ENCODE measurements around the gene ARSI. TPM values are rescaled to one million over a fixed set of nuclear protein-coding genes. Genes with fewer than 3 reads are reported as not detected.

Gene ARSI
- total and polyA plus RNA-seq, 2 of the 13 experiments (the other 11 are each of a cell fraction or from before 2014, with no cell fraction given), result 4.2 to 33.9 TPM

- no peak for TF ChIP-seq HINFP (CRISPR knock-in tag; IDR thresholded peaks at IDR 0.05; ENCODE audit: low read depth)
- TF ChIP-seq TBX2 (CRISPR knock-in tag; IDR thresholded peaks at IDR 0.05; ENCODE audit: borderline replicate concordance), result no peak
These were observed 13.6 kb upstream of the ARSI start (continued) for GRCh38 chr5:150316320-150316719.

GRCh38 chr5:150315245-150315644 is 12.5 kb upstream of the ARSI start:
- H3K36me3 ChIP-seq (replicated peaks in 1 of 2; ENCODE audit: control insufficient read depth in 1 of 2, insufficient read depth in 2 of 2, low read length in 2 of 2), result no peaks in the 10 kb centered on the region
- no peak for ATAC-seq
- H3K9me3 ChIP-seq (ENCODE audit: low read length), result no peaks in the 10 kb centered on the region
- WGBS (ENCODE audit: low lambda C conversion rate), result 83% methylated on average over 4 of the region's 4 CpGs
- no peak overlapping the region for H3K27ac ChIP-seq (ENCODE audit: extremely low read length, insufficient read depth, low read length)
- BruUV-seq (replicated peaks), result no TSS peak
- POLR2A ChIA-PET, result no interaction called here
- H4K20me1 ChIP-seq (ENCODE audit: insufficient read depth, low read length), result no peaks in the 10 kb centered on the region
- FAIRE-seq, result no peak
- H3K4me3 ChIP-seq (replicated peaks in 1 of 3; ENCODE audit: insufficient read depth in 1 of 3, low read depth in 2 of 3, low read length in 3 of 3), result no peak overlapping the region
- no peak overlapping the region for H3K4me2 ChIP-seq (ENCODE audit: low read depth, low read length)
- CTCF ChIA-PET (ENCODE audit: low intra/inter-chr PET ratio, low total read pairs), result no interaction called here
- TF ChIP-seq CEBPB (IDR thresholded peaks at IDR 0.05; ENCODE audit: borderline replicate concordance, low read depth, low read length) (peak; percentile 48; the same call in 1 of the 2 replicates), ISL2 (CRISPR knock-in tag; IDR thresholded peaks at IDR 0.05) (no peak)
- H3K9ac ChIP-seq (ENCODE audit: insufficient read depth, low read depth, low read length), result no peak overlapping the region
- intact Hi-C loops (cut with micrococcal nuclease; ENCODE audit: unreplicated experiment), result no loop called here
- no peaks in the 10 kb centered on the region for H3K27me3 ChIP-seq (ENCODE audit: control insufficient read depth in 1 of 2, insufficient read depth in 2 of 2, low read length in 2 of 2)
- no peak overlapping the region for H2AFZ ChIP-seq (ENCODE audit: low read length)
- in situ Hi-C loops (cut with HindIII; ENCODE audit: extremely low pct_ligation_motif_present, low pct_unique_long_range_greater_than_20kb), result no loop called here
- H3K79me2 ChIP-seq (ENCODE audit: insufficient read depth, low read length), result no peaks in the 10 kb centered on the region
- peaks cover 64% of the 10 kb centered on the region for H3K4me1 ChIP-seq (ENCODE audit: insufficient read depth, low read length)
- DNase-seq (ENCODE audit: low spot score), result no peak

- no peak for DNase-seq (ENCODE audit: low spot score)
- Histone ChIP-seq H4K20me1 (ENCODE audit: insufficient read depth, low read length) (no peaks in the 10 kb centered on the region), H3K9me3 (ENCODE audit: low read length) (no peaks in the 10 kb centered on the region), H3K27ac (ENCODE audit: extremely low read length, insufficient read depth, low read length) (no peak overlapping the region), H3K9ac (ENCODE audit: insufficient read depth, low read depth, low read length) (no peak overlapping the region), H3K36me3 (replicated peaks in 1 of 2; ENCODE audit: control insufficient read depth in 1 of 2, insufficient read depth in 2 of 2, low read length in 2 of 2) (no peaks in the 10 kb centered on the region), H3K79me2 (ENCODE audit: insufficient read depth, low read length) (no peaks in the 10 kb centered on the region), H3K4me1 (ENCODE audit: insufficient read depth, low read length) (peaks cover 67% of the 10 kb centered on the region), H3K27me3 (ENCODE audit: control insufficient read depth in 1 of 2, insufficient read depth in 2 of 2, low read length in 2 of 2) (no peaks in the 10 kb centered on the region), H3K4me3 (replicated peaks in 1 of 3; ENCODE audit: insufficient read depth in 1 of 3, low read depth in 2 of 3, low read length in 3 of 3) (no peak overlapping the region), H3K4me2 (ENCODE audit: low read depth, low read length) (no peak overlapping the region), H2AFZ (ENCODE audit: low read length) (no peak overlapping the region)
- intact Hi-C loops (cut with micrococcal nuclease; ENCODE audit: unreplicated experiment), result no loop called here
- no peak for ATAC-seq
- POLR2A ChIA-PET, result no interaction called here
- FAIRE-seq, result no peak
- 54% methylated on average over 6 of the region's 6 CpGs for WGBS (ENCODE audit: low lambda C conversion rate)
- in situ Hi-C loops (cut with HindIII; ENCODE audit: extremely low pct_ligation_motif_present, low pct_unique_long_range_greater_than_20kb), result no loop called here
- TF ChIP-seq CEBPB (IDR thresholded peaks at IDR 0.05; ENCODE audit: borderline replicate concordance, low read depth, low read length) (0 out of 2 replicates have a peak, but pooled peaks have one; percentile 12), LBX2 (CRISPR knock-in tag; IDR thresholded peaks at IDR 0.05; ENCODE audit: borderline replicate concordance) (no peak)
- no TSS peak for BruUV-seq (replicated peaks)
- CTCF ChIA-PET (ENCODE audit: low intra/inter-chr PET ratio, low total read pairs), result no interaction called here
These were observed 11.4 kb upstream of the ARSI start for GRCh38 chr5:150313921-150314716.
